GM20000 (cell line): ENCODE results near the gene NECAB3.

Experiments used
- DNase-seq: peaks from one replicate; pipeline ENCODE4 v3.0.0; 2012; ENCODE audit warnings: low spot score
- TF ChIP-seq, protein P1 (sequence below): IDR thresholded peaks from 2 replicates; pipeline ENCODE4 v1.5.1; 2012; ENCODE audit warnings: mild to moderate bottlenecking, control low read depth; ENCODE audit errors: extremely low read depth, missing control alignments

The NECAB3 gene

DNA sequence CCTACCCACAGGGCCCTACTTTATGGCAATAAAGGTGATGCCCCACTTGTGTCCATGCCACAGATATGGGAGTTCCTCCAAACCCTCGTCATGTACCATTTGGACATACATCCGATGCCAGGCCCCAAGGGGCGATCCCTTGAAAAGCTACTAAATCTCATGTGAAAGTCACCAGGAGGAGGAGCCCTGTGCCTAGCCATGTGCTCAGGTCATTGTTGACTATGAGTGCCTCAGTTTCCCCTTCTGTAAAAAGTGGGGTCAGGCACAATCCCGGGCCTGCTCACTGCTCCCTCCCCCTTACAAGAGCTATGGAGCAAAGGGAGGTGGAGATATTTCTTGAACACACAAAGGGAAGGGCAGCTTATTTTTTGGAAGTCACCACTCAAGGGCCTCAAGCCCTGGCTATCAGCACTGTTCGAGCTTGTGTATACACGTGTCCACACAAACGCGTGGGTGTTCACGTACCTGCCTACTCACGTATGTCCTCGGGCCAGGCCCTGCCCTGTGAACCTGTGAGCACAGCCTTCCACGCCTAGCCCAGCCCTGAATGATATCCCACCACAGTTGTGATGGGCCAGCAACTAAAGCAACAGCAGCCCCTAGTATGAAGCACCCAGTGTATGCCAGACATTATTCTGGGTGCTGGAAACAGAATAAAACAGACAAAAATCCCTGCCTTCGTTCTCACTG, 5.6 kb downstream of the NECAB3 start:
- DNase-seq, result no peak
- TF ChIP-seq, protein P1, sequence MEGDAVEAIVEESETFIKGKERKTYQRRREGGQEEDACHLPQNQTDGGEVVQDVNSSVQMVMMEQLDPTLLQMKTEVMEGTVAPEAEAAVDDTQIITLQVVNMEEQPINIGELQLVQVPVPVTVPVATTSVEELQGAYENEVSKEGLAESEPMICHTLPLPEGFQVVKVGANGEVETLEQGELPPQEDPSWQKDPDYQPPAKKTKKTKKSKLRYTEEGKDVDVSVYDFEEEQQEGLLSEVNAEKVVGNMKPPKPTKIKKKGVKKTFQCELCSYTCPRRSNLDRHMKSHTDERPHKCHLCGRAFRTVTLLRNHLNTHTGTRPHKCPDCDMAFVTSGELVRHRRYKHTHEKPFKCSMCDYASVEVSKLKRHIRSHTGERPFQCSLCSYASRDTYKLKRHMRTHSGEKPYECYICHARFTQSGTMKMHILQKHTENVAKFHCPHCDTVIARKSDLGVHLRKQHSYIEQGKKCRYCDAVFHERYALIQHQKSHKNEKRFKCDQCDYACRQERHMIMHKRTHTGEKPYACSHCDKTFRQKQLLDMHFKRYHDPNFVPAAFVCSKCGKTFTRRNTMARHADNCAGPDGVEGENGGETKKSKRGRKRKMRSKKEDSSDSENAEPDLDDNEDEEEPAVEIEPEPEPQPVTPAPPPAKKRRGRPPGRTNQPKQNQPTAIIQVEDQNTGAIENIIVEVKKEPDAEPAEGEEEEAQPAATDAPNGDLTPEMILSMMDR, result no peak

GRCh38 chr20:33667676-33668465, 6.4 kb downstream of the NECAB3 start:
- peak; percentile 91 for DNase-seq

GRCh38 chr20:33667245-33667675, 7.0 kb downstream of the NECAB3 start:
- TF ChIP-seq, protein P1, result no peak
- no peak for DNase-seq

More at GRCh38 chr20:33667676-33668465, 6.4 kb downstream of the NECAB3 start:
- TF ChIP-seq, protein P1, result peak; percentile 95

- TF ChIP-seq, protein P1, result no peak
- peak; percentile 97 for DNase-seq
Measured at GRCh38 chr20:33666293-33667244, 7.7 kb downstream of the NECAB3 start, which contains the start of gene ACTL10. TSS of gene ACTL10 (plus strand) at chr20:33666943. CDS start at chr20:33667498, 555 bp downstream.

DNA sequence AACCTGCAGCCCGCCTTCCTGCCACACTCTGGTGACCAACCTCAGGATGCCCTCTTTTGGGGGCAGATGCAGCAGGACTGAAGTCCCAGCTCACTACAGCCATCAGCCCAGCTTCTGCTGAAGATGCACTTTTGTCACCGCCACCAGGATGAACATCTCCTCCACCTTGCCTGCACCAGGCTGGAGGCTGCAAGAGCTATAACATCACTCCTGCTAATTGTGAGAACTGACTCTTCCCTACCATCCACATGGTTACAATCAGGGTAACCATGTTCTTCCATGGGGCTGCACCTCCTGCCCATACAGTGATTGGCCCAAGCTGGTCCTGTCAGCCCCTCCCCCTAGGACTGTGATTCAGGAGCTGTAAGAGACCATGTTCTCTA, 9.5 kb downstream of the NECAB3 start:
- no peak for DNase-seq
- TF ChIP-seq, protein P1, result no peak

GRCh38 chr20:33664085-33664761, 10.0 kb downstream of the NECAB3 start:
- DNase-seq, result no peak
- TF ChIP-seq, protein P1, result no peak
